ENCODE data around the gene CDH26.
"Not testable (repeated sequence)": the region's sequence is repeated elsewhere in the genome, so short reads cannot be mapped to it uniquely, and the experiment has no call there.

The CDH26 gene

GRCh38 chr20:60040471-60041162 lies 82.4 kb downstream of the CDH26 start:
- in situ Hi-C loops (cut with HindIII; ENCODE audit: low sequenced_read_pairs): no loop called here

- in situ Hi-C loops (cut with HindIII; ENCODE audit: low sequenced_read_pairs): not testable (repeated sequence)
These were observed 83.4 kb downstream of the CDH26 start for GRCh38 chr20:60041436-60042165.

DNA sequence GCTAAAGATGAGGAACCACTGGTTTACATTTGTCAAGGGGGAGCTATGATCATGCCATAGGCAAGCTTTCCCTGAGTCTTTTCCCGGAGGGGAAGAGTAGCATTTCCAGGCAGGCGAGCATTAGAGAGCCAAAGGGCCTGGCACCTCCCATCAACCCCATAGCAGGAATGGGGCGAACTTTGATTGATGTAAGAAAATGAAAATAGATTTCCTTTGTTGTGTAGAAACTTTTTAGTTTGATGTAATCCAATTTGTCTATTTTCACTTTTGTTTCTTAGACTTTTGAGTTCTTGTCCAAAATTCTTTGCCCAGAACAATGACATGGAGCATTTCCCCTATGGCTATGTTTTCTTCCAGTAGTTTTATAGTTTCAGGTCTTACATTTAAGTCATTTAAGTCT lies 85.2 kb downstream of the CDH26 start:
- in situ Hi-C loops (cut with HindIII; ENCODE audit: low sequenced_read_pairs): no loop called here

DNA sequence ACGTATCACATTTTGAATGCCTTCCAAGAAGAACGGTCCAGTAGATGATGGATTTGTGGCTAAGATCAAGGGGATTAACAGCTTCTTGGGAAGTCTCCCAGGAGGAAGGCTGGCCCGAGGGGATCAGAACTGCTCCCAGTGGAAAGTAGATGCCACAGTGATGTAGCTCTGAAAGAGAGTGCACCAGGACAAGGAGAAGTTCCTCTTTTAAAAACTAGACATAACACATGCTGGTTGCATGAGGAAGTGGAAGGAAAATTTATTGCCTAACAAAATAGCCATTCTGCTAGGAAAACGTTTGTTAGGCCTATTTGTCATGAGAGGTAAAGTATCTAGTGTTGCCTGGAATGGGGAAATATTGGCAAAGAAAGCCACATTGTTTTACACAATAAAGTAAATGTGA lies 87.8 kb downstream of the CDH26 start:
- in situ Hi-C loops (cut with HindIII; ENCODE audit: low sequenced_read_pairs): no loop called here

- in situ Hi-C loops (cut with HindIII; ENCODE audit: low sequenced_read_pairs): no loop called here
These were observed 88.2 kb downstream of the CDH26 start for GRCh38 chr20:60046436-60046835.

DNA sequence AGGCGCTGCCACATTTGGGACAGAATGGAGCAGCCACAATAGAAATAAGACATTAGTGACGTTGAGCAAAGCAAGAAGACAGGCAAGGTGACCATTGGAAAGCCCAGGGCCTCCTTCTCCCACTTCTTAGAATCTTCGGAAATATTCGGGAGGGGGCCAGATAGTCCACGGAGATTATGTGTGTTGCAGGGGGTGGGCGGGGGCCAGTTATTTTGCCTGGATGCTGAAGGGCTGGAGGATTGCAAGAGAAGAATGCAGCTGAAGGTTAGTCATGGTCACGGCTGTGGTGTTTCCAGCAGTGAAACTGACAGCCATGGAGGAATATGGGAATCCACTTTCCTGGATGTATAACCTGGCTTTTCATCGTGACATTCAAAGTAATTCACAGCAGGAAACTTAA lies 88.6 kb downstream of the CDH26 start:
- in situ Hi-C loops (cut with HindIII; ENCODE audit: low sequenced_read_pairs): no loop called here

GRCh38 chr20:60048634-60049521 lies 90.7 kb downstream of the CDH26 start:
- in situ Hi-C loops (cut with HindIII; ENCODE audit: low sequenced_read_pairs): no loop called here

GRCh38 chr20:60049601-60050000 lies 91.4 kb downstream of the CDH26 start:
- in situ Hi-C loops (cut with HindIII; ENCODE audit: low sequenced_read_pairs): no loop called here

DNA sequence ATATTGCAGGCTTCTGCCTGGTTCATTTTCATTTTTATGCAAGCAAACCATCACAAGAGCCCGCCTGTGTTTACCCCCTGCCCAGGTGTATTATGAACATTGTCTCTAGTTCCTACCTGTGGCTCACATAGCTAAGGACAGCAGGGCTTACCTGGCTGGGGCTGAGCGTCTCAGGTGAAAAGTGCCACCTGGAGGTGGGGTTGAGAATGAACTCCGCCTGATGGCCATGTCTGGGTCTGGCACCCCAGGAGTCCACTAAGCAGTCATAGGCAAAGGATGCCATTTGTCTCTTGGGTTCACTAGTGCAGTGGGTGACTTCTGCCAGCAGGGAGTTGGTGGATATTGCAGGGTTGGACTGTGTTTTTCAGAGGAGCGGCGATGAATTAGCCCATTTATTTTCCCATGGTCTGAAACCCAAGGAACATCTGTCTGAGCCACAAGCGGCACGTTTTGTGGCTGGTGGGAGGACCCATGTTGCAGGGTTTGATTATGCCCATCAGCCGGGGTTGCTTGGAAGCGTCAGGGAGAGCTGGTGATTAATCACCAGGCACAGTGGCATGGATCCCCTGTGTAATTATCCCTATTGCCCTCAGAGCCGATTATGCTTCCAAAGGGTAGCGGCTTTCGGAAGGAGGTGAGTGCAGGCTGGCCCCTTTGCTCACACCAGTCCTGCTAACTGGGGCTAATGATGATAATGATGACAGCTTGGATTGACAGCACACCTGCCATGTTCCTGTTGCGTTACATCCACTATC lies 92.1 kb downstream of the CDH26 start:
- in situ Hi-C loops (cut with HindIII; ENCODE audit: low sequenced_read_pairs): no loop called here

DNA sequence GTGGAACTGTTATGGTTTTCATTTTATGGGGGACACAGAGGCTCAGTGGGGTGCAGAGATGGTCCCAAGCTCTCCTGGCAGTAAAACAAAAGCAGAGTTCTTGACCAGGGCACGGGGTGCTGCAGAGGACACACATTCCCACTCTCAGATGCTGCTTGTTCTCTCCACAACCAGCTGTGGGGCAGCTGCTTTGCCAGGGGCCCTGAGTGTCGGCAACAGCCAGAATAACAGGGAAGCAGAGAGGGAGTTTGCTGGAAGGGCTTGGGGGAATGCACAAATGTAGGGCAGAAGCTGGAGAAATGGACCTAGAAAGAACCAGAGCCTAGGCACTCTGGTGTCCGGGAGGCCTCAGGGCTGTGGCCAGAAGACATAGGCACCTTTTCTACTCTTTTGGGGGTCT lies 93.7 kb downstream of the CDH26 start:
- in situ Hi-C loops (cut with HindIII; ENCODE audit: low sequenced_read_pairs): no loop called here

DNA sequence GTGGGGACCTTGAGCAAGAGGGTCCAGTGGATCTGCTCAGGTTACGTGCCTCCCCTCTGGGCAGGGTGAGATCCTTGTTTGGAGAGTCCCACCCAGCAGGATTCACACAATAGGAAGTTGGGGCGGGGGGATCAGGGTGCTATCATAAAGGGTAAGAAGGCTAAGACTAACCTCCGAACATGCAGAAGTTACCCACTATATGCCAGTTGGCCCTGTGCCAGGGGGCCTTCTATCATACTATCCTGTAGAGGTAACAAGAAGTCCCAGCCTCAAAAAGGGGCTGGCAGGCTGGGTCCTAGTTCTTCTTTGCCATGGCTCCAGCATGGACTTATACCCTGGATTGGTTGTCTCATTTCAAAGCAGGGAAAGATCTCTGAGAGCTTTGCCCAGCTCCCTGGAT lies 94.1 kb downstream of the CDH26 start:
- in situ Hi-C loops (cut with HindIII; ENCODE audit: low sequenced_read_pairs): no loop called here

DNA sequence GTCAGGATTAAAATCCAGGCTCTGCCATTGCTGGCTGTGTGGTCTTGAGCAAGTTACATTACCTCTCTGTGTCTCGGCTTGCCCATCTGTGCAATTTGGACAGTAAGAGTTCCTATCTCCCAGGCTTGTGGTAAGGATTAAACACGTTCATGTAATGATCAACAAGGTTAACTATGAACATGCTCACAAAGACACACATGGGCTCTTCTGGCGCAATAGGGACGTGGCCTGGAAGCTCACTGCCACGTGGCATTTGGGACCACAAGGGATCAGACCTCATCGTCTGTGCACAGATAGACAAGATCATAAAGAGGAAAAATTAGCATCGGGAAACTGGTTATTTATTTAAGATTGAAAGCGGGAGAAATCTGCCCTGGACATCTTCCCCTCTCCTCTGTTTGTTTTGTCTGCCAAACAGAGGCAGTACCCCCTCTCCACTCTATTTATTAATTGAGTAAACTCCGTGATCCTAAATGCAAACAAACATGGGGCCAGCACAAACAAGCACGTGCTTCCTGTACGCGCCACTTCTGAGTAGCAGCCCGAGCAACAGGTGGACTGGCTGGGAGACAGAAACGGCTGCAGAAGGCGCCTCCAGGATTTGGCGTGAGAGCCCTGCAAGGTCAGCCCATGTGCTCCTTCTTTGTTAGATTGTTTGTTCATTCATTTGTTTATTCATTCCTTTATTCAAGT lies 95.0 kb downstream of the CDH26 start:
- in situ Hi-C loops (cut with HindIII; ENCODE audit: low sequenced_read_pairs): no loop called here

GRCh38 chr20:60053818-60054190 lies 95.6 kb downstream of the CDH26 start:
- in situ Hi-C loops (cut with HindIII; ENCODE audit: low sequenced_read_pairs): no loop called here

DNA sequence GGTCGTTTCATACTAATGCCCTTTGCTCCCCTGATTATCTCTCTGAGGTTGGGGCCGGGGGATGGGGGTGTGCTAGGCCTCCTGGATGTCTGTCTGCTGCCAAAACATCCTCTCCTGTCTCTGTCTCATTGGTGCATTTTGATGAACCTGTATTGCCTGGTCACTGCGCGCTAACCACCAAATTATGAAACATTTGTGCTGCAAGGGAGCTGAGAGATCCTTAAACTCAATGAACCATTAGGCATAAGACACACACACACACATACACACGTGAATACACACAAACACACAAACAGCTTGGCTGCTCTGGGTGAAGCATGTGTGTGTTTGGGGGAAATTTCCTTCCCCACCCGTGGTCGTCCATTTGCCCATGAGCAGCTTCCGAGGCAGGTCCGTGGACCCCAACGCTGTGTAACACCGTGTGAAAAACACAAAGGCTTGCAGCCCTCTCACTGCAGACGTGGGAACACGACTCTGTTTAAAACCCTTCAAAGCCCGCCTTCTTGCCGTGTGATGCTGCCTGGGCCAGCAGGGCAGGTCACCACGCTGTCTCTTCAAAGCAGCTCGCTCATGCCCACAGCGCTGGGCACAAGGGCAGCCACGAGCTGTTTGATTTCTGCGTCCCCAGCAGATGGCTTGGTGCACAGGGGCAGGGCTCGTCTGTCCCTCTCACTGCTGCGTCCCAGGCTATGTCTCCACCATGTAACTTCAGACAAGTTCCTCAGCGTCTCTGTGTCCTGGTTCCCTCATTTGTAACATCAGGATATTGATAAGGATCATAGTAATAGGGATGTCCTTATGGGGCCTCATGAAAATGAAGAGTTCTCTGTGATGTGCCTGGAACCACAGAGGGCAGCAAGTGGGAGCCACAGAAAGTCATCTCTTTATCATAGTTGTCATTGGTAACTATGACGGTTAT lies 96.8 kb downstream of the CDH26 start:
- in situ Hi-C loops (cut with HindIII; ENCODE audit: low sequenced_read_pairs): no loop called here

DNA sequence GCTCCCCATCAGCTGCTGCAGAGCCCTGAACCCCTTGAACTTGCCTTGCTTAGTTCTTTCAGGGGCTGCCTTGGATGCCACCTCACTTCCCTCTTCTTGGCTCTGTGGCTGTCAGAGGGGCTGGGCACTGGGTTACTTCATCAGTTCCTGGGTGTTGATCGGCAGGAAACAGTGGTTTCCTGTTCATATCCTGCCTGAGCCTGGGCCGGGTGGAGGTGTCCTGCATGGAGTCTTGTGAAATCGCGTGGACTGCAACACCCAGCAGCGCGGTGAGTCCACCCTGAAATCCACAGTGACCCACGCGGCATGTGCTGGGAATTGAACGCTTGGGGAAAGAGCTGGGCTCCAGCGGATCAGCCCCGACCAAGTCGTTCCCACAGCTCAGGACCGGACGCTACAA lies 97.5 kb downstream of the CDH26 start:
- in situ Hi-C loops (cut with HindIII; ENCODE audit: low sequenced_read_pairs): no loop called here

DNA sequence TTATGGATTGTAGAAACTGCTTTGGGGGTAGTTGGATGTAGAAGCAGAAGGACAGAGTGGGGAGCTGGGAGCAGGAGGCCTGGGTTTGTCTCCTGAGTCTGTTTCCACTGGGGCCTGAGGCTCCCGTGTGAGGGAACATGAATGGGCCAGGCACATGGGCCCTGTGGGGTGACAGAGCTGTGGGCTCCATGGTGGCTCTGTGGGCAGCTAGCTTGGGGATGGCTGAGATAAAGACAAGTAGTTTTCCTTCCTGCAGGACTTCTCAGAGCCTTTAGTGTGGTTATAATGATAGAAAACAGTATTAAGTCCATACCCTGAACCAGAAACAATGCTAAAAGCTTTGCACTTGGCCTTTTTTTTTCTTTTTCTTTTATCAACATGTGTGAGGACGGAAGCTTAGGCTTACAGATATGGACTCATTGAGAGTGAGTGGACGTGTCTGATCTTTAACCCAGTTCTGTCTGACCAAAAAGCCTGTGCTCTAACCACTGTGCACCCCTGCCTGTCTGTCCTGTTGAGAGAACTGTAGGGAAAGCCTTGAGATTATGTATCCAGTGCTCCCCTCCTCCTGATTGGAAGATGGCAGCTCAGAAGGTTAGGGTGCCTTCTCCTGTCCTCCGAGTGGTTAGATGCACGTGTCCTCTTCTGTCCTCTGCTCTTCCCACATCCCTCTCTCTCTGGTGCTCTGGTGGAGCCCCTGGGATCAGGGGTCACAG lies 98.3 kb downstream of the CDH26 start:
- in situ Hi-C loops (cut with HindIII; ENCODE audit: low sequenced_read_pairs): no loop called here

GRCh38 chr20:60057123-60057865 lies 99.1 kb downstream of the CDH26 start:
- in situ Hi-C loops (cut with HindIII; ENCODE audit: low sequenced_read_pairs): no loop called here

Measured in endothelial cell of hepatic sinusoid (primary cell).